GM12892 (cell line): ENCODE results near the gene CYP17A1.

Source experiments
- POLR2A ChIP-seq: IDR thresholded peaks from 2 replicates; pipeline ENCODE4 v1.6.1; 2011; ENCODE audit warnings: low read depth, low read length, control low read depth
- POLR2AphosphoS5 ChIP-seq: IDR thresholded peaks from 2 replicates; pipeline ENCODE4 v1.6.1; 2011; ENCODE audit warnings: low read depth, low read length, control low read depth
- TAF1 ChIP-seq: IDR thresholded peaks from 2 replicates; pipeline ENCODE4 v1.6.1; 2011; ENCODE audit warnings: low read depth, mild to moderate bottlenecking, control low read depth, low read length, borderline replicate concordance

GRCh38 chr10:102876747-102877153, 39.5 kb upstream of the CYP17A1 start:
- TF ChIP-seq POLR2A (no peak), POLR2AphosphoS5 (no peak), TAF1 (no peak)
